ENCODE results near the gene JOSD2. TPM values are rescaled to one million over a fixed set of nuclear protein-coding genes. Genes with fewer than 3 reads are reported as not detected.
"Not testable (repeated sequence)": the region's sequence is repeated elsewhere in the genome, so short reads cannot be mapped to it uniquely, and the experiment has no call there.

JOSD2 gene
- total RNA-seq, 2 experiments from 2014 or later, result 21.6 to 22.6 TPM

- ATAC-seq, result peak; percentile 98
- ChIA-PET CTCF (interaction anchor here (1.0 kb wide), 1 partner anchor 119 kb away, joined by 3 read pairs; no protein-coding TSS in a partner anchor), POLR2A (interaction anchor here (1.1 to 1.7 kb wide), 3 partner anchors 36 to 119 kb away, joined by 3 to 5 read pairs (median 4); partner anchors contain the start of gene POLD1)
- no peaks in the 10 kb centered on the region for H3K9me3 Mint-ChIP-seq
- H3K4me3 Mint-ChIP-seq, result peak within 1 kb of the TSS; percentile 99
- H3K27me3 Mint-ChIP-seq, result no peaks in the 10 kb centered on the region
- DNase-seq, result peak; percentile 98
- TF ChIP-seq CTCF (IDR thresholded peaks at IDR 0.05), result no peak
- H3K36me3 Mint-ChIP-seq (ENCODE audit: low read depth), result peaks cover 25% of the 10 kb centered on the region
- H3K4me1 Mint-ChIP-seq (ENCODE audit: low read depth), result peaks cover 23% of the 10 kb centered on the region
- H3K27ac Mint-ChIP-seq, result peak within 1 kb of the TSS; percentile 93
- intact Hi-C loops (cut with micrococcal nuclease), result loop anchor here (2.0 kb wide), 1 partner anchor 34 kb away; the partner anchor contains the start of gene JOSD2
These were observed 34.6 kb downstream of the JOSD2 start, which contains the start of the genes EMC10 and GARIN5A for GRCh38 chr19:50476224-50476906. Gene EMC10 (plus strand): TSS chr19:50476507. CDS start chr19:50476545, 38 bp downstream. Gene GARIN5A (minus strand): TSS chr19:50476848. CDS start chr19:50476388, 460 bp downstream.

GRCh38 chr19:50475736-50476223 is 35.2 kb downstream of the JOSD2 start:
- CTCF ChIA-PET, result no interaction called here

GRCh38 chr19:50475101-50475568 is 35.9 kb downstream of the JOSD2 start:
- DNase-seq (no peak), ATAC-seq (no peak)
- peaks cover 22% of the 10 kb centered on the region for H3K36me3 Mint-ChIP-seq (ENCODE audit: low read depth)
- peak overlapping the region; percentile 38 for H3K27ac Mint-ChIP-seq
- ChIA-PET CTCF (interaction anchor here (1.1 kb wide), 1 partner anchor 11 kb away, joined by 3 read pairs; no protein-coding TSS in a partner anchor), POLR2A (interaction anchor here (1.1 to 1.7 kb wide), 2 partner anchors 37 kb away, joined by 3 to 5 read pairs; no protein-coding TSS in a partner anchor)
- intact Hi-C loops (cut with micrococcal nuclease), result no loop called here
- no peak for TF ChIP-seq CTCF (IDR thresholded peaks at IDR 0.05)
- peak overlapping the region; percentile 41 for H3K4me3 Mint-ChIP-seq
- H3K9me3 Mint-ChIP-seq, result no peaks in the 10 kb centered on the region
- peaks cover 23% of the 10 kb centered on the region for H3K4me1 Mint-ChIP-seq (ENCODE audit: low read depth)
- no peaks in the 10 kb centered on the region for H3K27me3 Mint-ChIP-seq

More at GRCh38 chr19:50475736-50476223, 35.2 kb downstream of the JOSD2 start:
- Mint-ChIP-seq H3K27ac (peak overlapping the region; percentile 73), H3K36me3 (ENCODE audit: low read depth) (peaks cover 22% of the 10 kb centered on the region), H3K27me3 (no peaks in the 10 kb centered on the region), H3K9me3 (no peaks in the 10 kb centered on the region), H3K4me3 (peak overlapping the region; percentile 99), H3K4me1 (ENCODE audit: low read depth) (peaks cover 23% of the 10 kb centered on the region)
- POLR2A ChIA-PET, result interaction anchor here (1.2 to 1.7 kb wide), 2 partner anchors 36 to 92 kb away, joined by 3 to 5 read pairs; partner anchors contain the start of gene POLD1
- DNase-seq, result no peak
- intact Hi-C loops (cut with micrococcal nuclease), result loop anchor here (2.0 kb wide), 1 partner anchor 35 kb away; the partner anchor contains the start of gene JOSD2
- ATAC-seq, result no peak
- no peak for TF ChIP-seq CTCF (IDR thresholded peaks at IDR 0.05)

- intact Hi-C loops (cut with micrococcal nuclease); DNase-seq; ATAC-seq; H3K4me3 Mint-ChIP-seq; H3K27ac Mint-ChIP-seq; H3K9me3 Mint-ChIP-seq; H3K27me3 Mint-ChIP-seq: not testable (repeated sequence)
- peaks cover 16% of the 10 kb centered on the region for H3K36me3 Mint-ChIP-seq (ENCODE audit: low read depth)
- ChIA-PET POLR2A (interaction anchor here (0.7 kb wide), 1 partner anchor 25 kb away, joined by 4 read pairs; no protein-coding TSS in a partner anchor), CTCF (interaction anchor here (1.4 to 1.5 kb wide), 2 partner anchors 105 to 251 kb away, joined by 3 to 4 read pairs; no protein-coding TSS in a partner anchor)
- peaks cover 19% of the 10 kb centered on the region for H3K4me1 Mint-ChIP-seq (ENCODE audit: low read depth)
These were observed 37.7 kb downstream of the JOSD2 start for GRCh38 chr19:50473336-50473735.

- intact Hi-C loops (cut with micrococcal nuclease), result no loop called here
- ATAC-seq (no peak), DNase-seq (no peak)
- Mint-ChIP-seq H3K4me1 (ENCODE audit: low read depth) (no peaks in the 10 kb centered on the region), H3K36me3 (ENCODE audit: low read depth) (no peaks in the 10 kb centered on the region), H3K4me3 (no peak overlapping the region), H3K27ac (no peak overlapping the region), H3K27me3 (peaks cover 2% of the 10 kb centered on the region), H3K9me3 (no peaks in the 10 kb centered on the region)
- POLR2A ChIA-PET, result no interaction called here
- CTCF ChIA-PET, result interaction anchor here (0.9 kb wide), 1 partner anchor 8 kb away, joined by 3 read pairs; no protein-coding TSS in a partner anchor
- no peak for TF ChIP-seq CTCF (IDR thresholded peaks at IDR 0.05)
These were observed 42.2 kb downstream of the JOSD2 start for GRCh38 chr19:50468818-50469217.

Measured in activated CD8-positive, alpha-beta T cell treated with anti-CD3 and anti-CD28 coated beads for 36 hours (primary cell).